Measurements from ENCODE around the gene EFEMP2. TPM values are rescaled to one million over a fixed set of nuclear protein-coding genes. Genes with fewer than 3 reads are reported as not detected.

The EFEMP2 gene
- total and polyA plus RNA-seq, 10 of the 15 experiments (the other 5 are each of a cell fraction or from before 2014, with no cell fraction given): 0.24 to 13.2 (median 1.3) TPM; not detected in 1

DNA sequence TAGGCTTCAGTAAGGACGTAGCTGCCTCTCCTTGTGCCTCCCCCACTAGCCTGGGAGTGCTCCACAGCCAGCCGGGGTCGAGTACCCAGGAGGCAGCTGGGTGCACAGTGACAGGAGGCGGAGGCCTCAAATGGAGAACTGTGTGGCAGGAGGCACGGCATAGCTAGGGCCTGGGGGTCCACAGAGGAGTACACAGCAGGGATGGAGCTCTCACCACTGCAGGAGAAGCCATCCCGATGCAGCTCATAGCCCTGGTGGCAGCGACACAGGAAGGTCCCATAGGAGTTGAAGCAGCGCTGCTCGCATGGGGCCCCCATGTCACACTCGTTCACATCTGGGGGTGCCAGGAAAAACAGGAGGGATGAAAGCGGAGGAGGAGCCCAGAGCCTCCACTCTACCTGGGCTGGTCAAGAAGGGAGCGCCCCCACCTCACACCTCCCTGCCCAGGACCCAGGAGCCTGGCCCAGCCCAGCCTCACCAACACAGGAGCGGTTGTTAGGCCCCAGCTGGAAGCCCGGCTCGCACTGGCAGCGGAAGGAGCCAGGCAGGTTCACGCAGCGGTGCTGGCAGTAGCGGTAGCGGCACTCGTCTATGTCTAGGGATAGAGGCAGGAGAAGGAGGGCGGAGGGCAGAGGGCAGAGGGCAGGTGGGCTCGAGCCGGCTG, 2.8 kb downstream of the EFEMP2 start (continued):
- TF ChIP-seq, protein P1, sequence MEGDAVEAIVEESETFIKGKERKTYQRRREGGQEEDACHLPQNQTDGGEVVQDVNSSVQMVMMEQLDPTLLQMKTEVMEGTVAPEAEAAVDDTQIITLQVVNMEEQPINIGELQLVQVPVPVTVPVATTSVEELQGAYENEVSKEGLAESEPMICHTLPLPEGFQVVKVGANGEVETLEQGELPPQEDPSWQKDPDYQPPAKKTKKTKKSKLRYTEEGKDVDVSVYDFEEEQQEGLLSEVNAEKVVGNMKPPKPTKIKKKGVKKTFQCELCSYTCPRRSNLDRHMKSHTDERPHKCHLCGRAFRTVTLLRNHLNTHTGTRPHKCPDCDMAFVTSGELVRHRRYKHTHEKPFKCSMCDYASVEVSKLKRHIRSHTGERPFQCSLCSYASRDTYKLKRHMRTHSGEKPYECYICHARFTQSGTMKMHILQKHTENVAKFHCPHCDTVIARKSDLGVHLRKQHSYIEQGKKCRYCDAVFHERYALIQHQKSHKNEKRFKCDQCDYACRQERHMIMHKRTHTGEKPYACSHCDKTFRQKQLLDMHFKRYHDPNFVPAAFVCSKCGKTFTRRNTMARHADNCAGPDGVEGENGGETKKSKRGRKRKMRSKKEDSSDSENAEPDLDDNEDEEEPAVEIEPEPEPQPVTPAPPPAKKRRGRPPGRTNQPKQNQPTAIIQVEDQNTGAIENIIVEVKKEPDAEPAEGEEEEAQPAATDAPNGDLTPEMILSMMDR (IDR thresholded peaks at IDR 0.05 in 2 of 3, conservative IDR thresholded peaks at IDR 0.05 in 1 of 3; ENCODE audit: control insufficient read depth in 2 of 3, extremely low read depth in 1 of 3, insufficient read depth in 1 of 3, low read depth in 3 of 3, low read length in 3 of 3): no peak
- TF ChIP-seq BACH1 (IDR thresholded peaks at IDR 0.05; ENCODE audit: borderline replicate concordance): no peak
- TF ChIP-seq, protein P2, sequence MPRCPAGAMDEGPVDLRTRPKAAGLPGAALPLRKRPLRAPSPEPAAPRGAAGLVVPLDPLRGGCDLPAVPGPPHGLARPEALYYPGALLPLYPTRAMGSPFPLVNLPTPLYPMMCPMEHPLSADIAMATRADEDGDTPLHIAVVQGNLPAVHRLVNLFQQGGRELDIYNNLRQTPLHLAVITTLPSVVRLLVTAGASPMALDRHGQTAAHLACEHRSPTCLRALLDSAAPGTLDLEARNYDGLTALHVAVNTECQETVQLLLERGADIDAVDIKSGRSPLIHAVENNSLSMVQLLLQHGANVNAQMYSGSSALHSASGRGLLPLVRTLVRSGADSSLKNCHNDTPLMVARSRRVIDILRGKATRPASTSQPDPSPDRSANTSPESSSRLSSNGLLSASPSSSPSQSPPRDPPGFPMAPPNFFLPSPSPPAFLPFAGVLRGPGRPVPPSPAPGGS (IDR thresholded peaks at IDR 0.05; ENCODE audit: borderline replicate concordance, insufficient read depth, low read depth, low read length, poor library complexity, severe bottlenecking): peak; percentile 11

DNA sequence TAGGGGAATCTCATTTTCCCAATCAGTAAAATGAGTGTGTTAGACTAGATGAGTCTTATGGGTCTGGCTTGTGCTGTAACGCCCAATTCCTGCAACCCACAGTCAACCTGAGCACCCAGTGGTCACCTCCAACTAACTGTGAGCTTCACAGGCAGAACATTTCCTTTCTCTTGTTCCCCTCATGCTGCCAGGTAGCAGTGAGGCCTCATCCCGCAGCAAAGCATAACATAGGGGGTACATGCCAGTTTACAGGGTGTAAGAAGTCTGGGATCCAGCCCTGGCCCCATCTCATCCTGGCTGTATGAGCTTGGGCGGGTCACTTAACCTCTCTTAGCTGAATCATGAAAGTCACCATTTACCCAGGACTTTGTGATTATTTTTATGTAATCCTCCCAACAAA, 3.7 kb downstream of the EFEMP2 start:
- ChIA-PET SMC1A (ENCODE audit: uncharacterized antibody, unreplicated experiment) (interaction anchor here (0.6 to 2.3 kb wide), 2 partner anchors 9 to 19 kb away, joined by 3 to 7 read pairs; partner anchors contain the start of genes FIBP and MUS81), CTCF (interaction anchor here (1.2 to 4.5 kb wide), 3 partner anchors 9 to 119 kb away, joined by 3 to 41 read pairs (median 6); partner anchors contain the start of genes CFL1 and MUS81), POLR2A (interaction anchor here (1.2 to 4.5 kb wide), 3 partner anchors 8 to 22 kb away, joined by 3 to 44 read pairs (median 4); partner anchors contain the start of genes CCDC85B, CFL1 and MUS81), RAD21 (ENCODE audit: unreplicated experiment) (no interaction called here)
- Histone ChIP-seq H2AFZ (ENCODE audit: control insufficient read depth, low read depth, low read length) (no peak overlapping the region), H3K9ac (ENCODE audit: control insufficient read depth, insufficient read depth, low read length) (no peak overlapping the region), H3K4me3 (no peak overlapping the region), H3K79me2 (ENCODE audit: control insufficient read depth, insufficient read depth, low read length) (no peaks in the 10 kb centered on the region), H3K27ac (ENCODE audit: control insufficient read depth, insufficient read depth) (no peak overlapping the region), H3K4me1 (ENCODE audit: control insufficient read depth, insufficient read depth, low read length) (peaks cover 9% of the 10 kb centered on the region), H3K4me2 (ENCODE audit: control insufficient read depth, insufficient read depth) (no peak overlapping the region), H3K9me3 (replicated peaks; ENCODE audit: control insufficient read depth, insufficient read depth, low read length) (no peaks in the 10 kb centered on the region), H3K27me3 (replicated peaks in 1 of 2; ENCODE audit: control insufficient read depth in 2 of 2, insufficient read depth in 2 of 2, low read length in 1 of 2) (no peaks in the 10 kb centered on the region), H3K36me3 (ENCODE audit: control insufficient read depth in 2 of 2, insufficient read depth in 2 of 2, low read length in 1 of 2) (peaks cover 13 to 26% of the 10 kb centered on the region in 2 experiments), H4K20me1 (ENCODE audit: control insufficient read depth, insufficient read depth) (no peaks in the 10 kb centered on the region)
- BruUV-seq (replicated peaks): no TSS peak
- intact Hi-C loops (cut with micrococcal nuclease; ENCODE audit: unreplicated experiment): no loop called here
- FAIRE-seq: no peak
- in situ Hi-C loops (cut with MboI): loop anchor here (25.0 kb wide), 1 partner anchor 1632 kb away; the partner anchor contains the start of genes DNAJC4, FKBP2, NUDT22 and PPP1R14B
- WGBS (ENCODE audit: insufficient coverage, insufficient replicate concordance, low lambda C conversion rate, missing lambda C conversion rate): 83% methylated on average over 3 of the region's 3 CpGs
- ATAC-seq: no peak
- no peak for DNase-seq (ENCODE audit: low read depth, low spot score)
- TF ChIP-seq, protein P3, sequence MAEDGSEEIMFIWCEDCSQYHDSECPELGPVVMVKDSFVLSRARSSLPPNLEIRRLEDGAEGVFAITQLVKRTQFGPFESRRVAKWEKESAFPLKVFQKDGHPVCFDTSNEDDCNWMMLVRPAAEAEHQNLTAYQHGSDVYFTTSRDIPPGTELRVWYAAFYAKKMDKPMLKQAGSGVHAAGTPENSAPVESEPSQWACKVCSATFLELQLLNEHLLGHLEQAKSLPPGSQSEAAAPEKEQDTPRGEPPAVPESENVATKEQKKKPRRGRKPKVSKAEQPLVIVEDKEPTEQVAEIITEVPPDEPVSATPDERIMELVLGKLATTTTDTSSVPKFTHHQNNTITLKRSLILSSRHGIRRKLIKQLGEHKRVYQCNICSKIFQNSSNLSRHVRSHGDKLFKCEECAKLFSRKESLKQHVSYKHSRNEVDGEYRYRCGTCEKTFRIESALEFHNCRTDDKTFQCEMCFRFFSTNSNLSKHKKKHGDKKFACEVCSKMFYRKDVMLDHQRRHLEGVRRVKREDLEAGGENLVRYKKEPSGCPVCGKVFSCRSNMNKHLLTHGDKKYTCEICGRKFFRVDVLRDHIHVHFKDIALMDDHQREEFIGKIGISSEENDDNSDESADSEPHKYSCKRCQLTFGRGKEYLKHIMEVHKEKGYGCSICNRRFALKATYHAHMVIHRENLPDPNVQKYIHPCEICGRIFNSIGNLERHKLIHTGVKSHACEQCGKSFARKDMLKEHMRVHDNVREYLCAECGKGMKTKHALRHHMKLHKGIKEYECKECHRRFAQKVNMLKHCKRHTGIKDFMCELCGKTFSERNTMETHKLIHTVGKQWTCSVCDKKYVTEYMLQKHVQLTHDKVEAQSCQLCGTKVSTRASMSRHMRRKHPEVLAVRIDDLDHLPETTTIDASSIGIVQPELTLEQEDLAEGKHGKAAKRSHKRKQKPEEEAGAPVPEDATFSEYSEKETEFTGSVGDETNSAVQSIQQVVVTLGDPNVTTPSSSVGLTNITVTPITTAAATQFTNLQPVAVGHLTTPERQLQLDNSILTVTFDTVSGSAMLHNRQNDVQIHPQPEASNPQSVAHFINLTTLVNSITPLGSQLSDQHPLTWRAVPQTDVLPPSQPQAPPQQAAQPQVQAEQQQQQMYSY (CRISPR knock-in tag; IDR thresholded peaks at IDR 0.05): no peak
- TF ChIP-seq ESRRA (IDR thresholded peaks at IDR 0.05; ENCODE audit: low read length): no peak
- TF ChIP-seq POLR2AphosphoS2 (IDR thresholded peaks at IDR 0.05; ENCODE audit: low read depth, low read length): peak; percentile 32; the same call in 1 of the 2 replicates
- no peak for TF ChIP-seq RELA (IDR thresholded peaks at IDR 0.05; ENCODE audit: borderline replicate concordance, partially characterized antibody)
- no peak for TF ChIP-seq BRCA1 (IDR thresholded peaks at IDR 0.05; ENCODE audit: low read depth, low read length)
- TF ChIP-seq FOXM1 (IDR thresholded peaks at IDR 0.05; ENCODE audit: low read depth, low read length): no peak
- no peak for TF ChIP-seq HDGF (IDR thresholded peaks at IDR 0.05)

All from GM12878 (cell line).